Suprapubic skin (tissue), 4 donors: ENCODE results near the gene MAIP1.

ENCODE experiments used
- CTCF ChIP-seq, 2 donors: fragments of 200-600 bp in 1 of 2; fragments of 450-650 bp in 1 of 2; sonication (generic) in 1 of 2; IDR thresholded peaks; one replicate each; pipeline ENCODE4 v1.5.1; 2016 to 2019; ENCODE audit warnings: antibody characterized with exemption in 2 of 2, mild to moderate bottlenecking in 1 of 2, moderate library complexity in 1 of 2
- EP300 ChIP-seq: sonication (generic); formaldehyde crosslinking; IDR thresholded peaks from one replicate; pipeline ENCODE4 v1.6.1; 2017; ENCODE audit warnings: antibody characterized with exemption
- POLR2A ChIP-seq, 2 donors: fragments of 450-650 bp; IDR thresholded peaks; one replicate each; pipeline ENCODE4 v1.6.1; 2017; ENCODE audit warnings: antibody characterized with exemption in 2 of 2, mild to moderate bottlenecking in 2 of 2, moderate library complexity in 2 of 2
- POLR2AphosphoS5 ChIP-seq, 3 donors: sonication (generic); formaldehyde crosslinking; IDR thresholded peaks; one replicate each; pipeline ENCODE4 v1.6.1; 2017; ENCODE audit warnings: antibody characterized with exemption in 3 of 3

- TF ChIP-seq CTCF (IDR thresholded peaks at IDR 0.05) (no peak), POLR2AphosphoS5 (IDR thresholded peaks at IDR 0.05) (no peak), POLR2A (IDR thresholded peaks at IDR 0.05) (no peak), EP300 (no peak)
Measured at GRCh38 chr2:199979398-199979797, 24.0 kb downstream of the MAIP1 start.
